ENCODE measurements around the gene DNAI2.
"Not testable (repeated sequence)": the region's sequence is repeated elsewhere in the genome, so short reads cannot be mapped to it uniquely, and the experiment has no call there.

The DNAI2 gene

GRCh38 chr17:74276541-74277009 lies 2.5 kb downstream of the DNAI2 start:
- FAIRE-seq (no peak), DNase-seq (ENCODE audit: insufficient read length, low spot score) (no peak)
- no peak for TF ChIP-seq CTCF (IDR thresholded peaks at IDR 0.05; ENCODE audit: insufficient read depth, missing control alignments)

- no peak for FAIRE-seq
- no peak for TF ChIP-seq CTCF (IDR thresholded peaks at IDR 0.05; ENCODE audit: insufficient read depth, missing control alignments)
- DNase-seq (ENCODE audit: insufficient read length, low spot score): no peak
Measured at GRCh38 chr17:74277935-74278334, 3.9 kb downstream of the DNAI2 start.

GRCh38 chr17:74279617-74280016 lies 5.6 kb downstream of the DNAI2 start:
- FAIRE-seq: not testable (repeated sequence)

GRCh38 chr17:74280093-74280513 lies 6.1 kb downstream of the DNAI2 start:
- TF ChIP-seq CTCF (IDR thresholded peaks at IDR 0.05; ENCODE audit: insufficient read depth, missing control alignments): no peak
- FAIRE-seq (no peak), DNase-seq (ENCODE audit: insufficient read length, low spot score) (no peak)

More at GRCh38 chr17:74279617-74280016, 5.6 kb downstream of the DNAI2 start:
- not testable (repeated sequence) for DNase-seq (ENCODE audit: insufficient read length, low spot score)

GRCh38 chr17:74281799-74282198 lies 7.8 kb downstream of the DNAI2 start:
- no peak for DNase-seq (ENCODE audit: insufficient read length, low spot score)
- FAIRE-seq: no peak
- no peak for TF ChIP-seq CTCF (IDR thresholded peaks at IDR 0.05; ENCODE audit: insufficient read depth, missing control alignments)

- FAIRE-seq; DNase-seq (ENCODE audit: insufficient read length, low spot score): not testable (repeated sequence)
Measured at GRCh38 chr17:74282274-74282586, 8.2 kb downstream of the DNAI2 start.

GRCh38 chr17:74282587-74283370 lies 8.7 kb downstream of the DNAI2 start:
- TF ChIP-seq CTCF (IDR thresholded peaks at IDR 0.05; ENCODE audit: insufficient read depth, missing control alignments): no peak
- FAIRE-seq: no peak
- DNase-seq (ENCODE audit: insufficient read length, low spot score): no peak

GRCh38 chr17:74283371-74283673 lies 9.3 kb downstream of the DNAI2 start:
- FAIRE-seq: no peak

More at GRCh38 chr17:74283371-74283673, 9.3 kb downstream of the DNAI2 start:
- DNase-seq (ENCODE audit: insufficient read length, low spot score): no peak
- TF ChIP-seq CTCF (IDR thresholded peaks at IDR 0.05; ENCODE audit: insufficient read depth, missing control alignments): no peak
